Activated CD4-positive, CD25-positive, alpha-beta regulatory T cell treated with anti-CD3 and anti-CD28 coated beads, Interleukin-2, amount 50 U/mL, for 72 hours (primary cell): ENCODE data around the gene ATP2C1.
A peak's percentile ranks its signal among the peaks of the same experiment; 100 is the strongest.
"Not testable (repeated sequence)": the region's sequence is repeated elsewhere in the genome, so short reads cannot be mapped to it uniquely, and the experiment has no call there.

ENCODE experiments used
- DNase-seq: peaks from one replicate; pipeline ENCODE4 v3.0.0; 2021

Gene ATP2C1

DNA sequence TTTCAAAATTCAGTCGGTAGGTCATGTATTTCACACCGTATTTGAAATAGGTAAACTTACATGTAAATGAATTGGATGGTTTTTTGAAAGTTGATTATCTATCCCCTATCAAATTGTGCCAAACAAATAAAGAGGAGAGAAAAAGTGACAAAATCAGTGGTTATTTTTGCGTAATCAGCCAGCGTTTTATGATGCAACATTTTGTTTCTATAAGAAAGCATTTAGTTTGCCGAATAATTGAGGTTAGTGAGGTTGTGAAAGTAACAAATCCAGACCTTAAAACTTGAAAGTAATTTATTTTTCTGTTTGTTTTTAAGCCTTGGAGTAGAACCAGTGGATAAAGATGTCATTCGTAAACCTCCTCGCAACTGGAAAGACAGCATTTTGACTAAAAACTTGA is 103.4 kb downstream of the ATP2C1 start:
- no peak for DNase-seq

- DNase-seq, result no peak
Measured at GRCh38 chr3:131001071-131001470, 107.2 kb downstream of the ATP2C1 start.

- DNase-seq, result no peak
Measured at GRCh38 chr3:131004603-131005002, 110.7 kb downstream of the ATP2C1 start.

- no peak for DNase-seq
Measured at GRCh38 chr3:131007256-131007655, 113.4 kb downstream of the ATP2C1 start.

DNA sequence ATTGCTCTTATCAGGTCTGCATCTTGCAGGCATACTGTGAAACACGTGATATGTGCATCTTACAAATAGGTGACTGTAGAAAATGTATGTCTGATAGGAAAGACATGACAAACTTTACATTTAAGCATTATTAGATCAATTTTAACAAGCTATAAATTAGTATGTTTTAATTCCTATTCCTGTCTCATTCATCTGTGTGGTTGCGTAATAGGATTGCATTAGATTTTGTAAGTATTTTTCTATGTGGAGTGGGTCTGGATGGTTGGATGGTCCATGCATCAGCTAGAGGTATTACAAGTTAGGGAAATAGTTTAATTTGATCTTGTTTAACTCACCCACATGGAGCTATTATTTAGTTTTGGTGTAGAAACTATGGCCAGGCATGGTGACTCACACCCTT is 113.9 kb downstream of the ATP2C1 start:
- DNase-seq, result no peak

DNA sequence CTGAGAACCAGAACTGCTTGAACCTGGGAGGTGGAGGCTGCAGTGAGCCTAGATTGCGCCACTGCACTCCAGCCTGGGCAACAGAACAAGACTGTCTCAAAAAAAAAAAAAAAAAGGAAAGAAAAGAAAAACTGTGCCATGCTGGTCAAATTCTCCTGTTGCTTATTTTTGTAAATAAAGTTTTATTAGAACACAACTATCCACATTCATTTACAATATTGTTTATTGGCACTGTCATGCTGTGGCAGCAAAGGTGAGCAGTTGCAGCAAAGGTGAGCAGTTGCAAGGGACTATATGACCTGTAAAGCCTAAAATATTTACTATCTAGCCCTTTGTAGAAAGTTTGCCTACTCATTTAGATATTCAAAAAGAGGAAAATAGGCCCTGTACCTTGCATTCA is 114.4 kb downstream of the ATP2C1 start:
- no peak for DNase-seq

GRCh38 chr3:131009698-131010097 is 115.8 kb downstream of the ATP2C1 start:
- DNase-seq, result no peak

DNA sequence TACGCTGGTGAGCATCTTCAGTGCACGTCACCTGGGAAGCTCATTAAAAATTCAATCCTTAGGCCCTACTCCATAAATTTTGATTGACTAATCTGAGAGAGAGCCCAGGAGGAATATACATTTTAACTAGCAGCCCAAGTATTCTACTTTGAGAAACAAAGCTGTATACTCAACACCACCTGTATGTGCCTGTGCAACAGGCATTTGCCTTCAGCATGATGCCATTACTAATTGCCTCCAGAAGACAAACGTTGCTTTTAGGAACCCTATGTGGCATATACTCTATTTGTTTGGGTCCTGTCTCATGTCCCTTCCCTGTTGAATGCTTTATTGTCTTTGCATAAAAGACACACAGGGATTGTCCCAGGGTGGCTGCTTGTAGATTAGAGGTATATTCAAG is 125.1 kb downstream of the ATP2C1 start:
- no peak for DNase-seq

- DNase-seq, result no peak
Measured at GRCh38 chr3:131020122-131020693, 126.3 kb downstream of the ATP2C1 start.

DNA sequence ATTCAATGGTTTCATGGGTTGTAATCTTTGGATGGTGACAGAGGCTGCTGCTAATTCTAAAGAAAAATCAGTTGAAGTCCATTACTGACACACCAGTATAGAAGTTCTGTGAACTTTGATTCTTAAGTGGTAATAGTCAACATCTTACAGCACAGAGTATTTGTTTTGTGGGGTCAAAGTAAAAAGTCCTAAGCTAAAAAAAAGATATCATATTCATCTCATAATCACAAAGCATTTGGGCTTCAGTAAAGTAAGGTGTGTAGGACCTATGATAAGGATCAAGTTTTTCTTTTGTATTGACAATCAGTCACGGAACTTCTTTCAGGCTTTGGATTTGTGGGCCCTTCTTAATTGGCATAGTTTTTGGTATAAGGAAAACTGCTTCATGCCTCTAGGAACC is 131.7 kb downstream of the ATP2C1 start:
- no peak for DNase-seq

- DNase-seq, result peak; percentile 89
Measured at GRCh38 chr3:131026321-131027151, 132.7 kb downstream of the ATP2C1 start, which contains the start of the genes ASTE1 and NEK11. Gene ASTE1, minus strand, starts transcription at chr3:131026825. Its CDS starts 1,519 bp downstream, at chr3:131025306. Gene NEK11, plus strand, starts transcription at chr3:131026877. Its CDS starts 2,832 bp downstream, at chr3:131029709.

GRCh38 chr3:131028844-131029243 is 135.0 kb downstream of the ATP2C1 start:
- DNase-seq, result no peak

DNA sequence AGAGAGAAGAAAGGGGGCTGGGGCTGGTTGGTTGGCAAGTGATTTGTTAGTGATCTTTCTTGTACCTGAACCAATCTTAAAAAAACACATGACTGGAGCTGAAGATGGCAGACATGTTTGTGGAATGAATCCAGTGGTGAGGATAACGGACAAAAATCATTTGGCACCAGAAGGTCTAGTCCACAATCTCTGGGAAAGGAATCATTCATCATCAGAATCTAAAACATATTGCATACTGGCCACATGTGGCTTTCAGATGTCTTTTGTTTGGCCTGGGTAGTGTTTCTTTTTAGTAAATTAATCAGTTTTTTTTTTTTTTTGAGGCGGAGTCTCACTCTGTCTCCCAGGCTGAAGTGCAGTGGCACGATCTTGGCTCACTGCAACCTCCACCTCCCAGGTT is 137.8 kb downstream of the ATP2C1 start:
- no peak for DNase-seq

DNA sequence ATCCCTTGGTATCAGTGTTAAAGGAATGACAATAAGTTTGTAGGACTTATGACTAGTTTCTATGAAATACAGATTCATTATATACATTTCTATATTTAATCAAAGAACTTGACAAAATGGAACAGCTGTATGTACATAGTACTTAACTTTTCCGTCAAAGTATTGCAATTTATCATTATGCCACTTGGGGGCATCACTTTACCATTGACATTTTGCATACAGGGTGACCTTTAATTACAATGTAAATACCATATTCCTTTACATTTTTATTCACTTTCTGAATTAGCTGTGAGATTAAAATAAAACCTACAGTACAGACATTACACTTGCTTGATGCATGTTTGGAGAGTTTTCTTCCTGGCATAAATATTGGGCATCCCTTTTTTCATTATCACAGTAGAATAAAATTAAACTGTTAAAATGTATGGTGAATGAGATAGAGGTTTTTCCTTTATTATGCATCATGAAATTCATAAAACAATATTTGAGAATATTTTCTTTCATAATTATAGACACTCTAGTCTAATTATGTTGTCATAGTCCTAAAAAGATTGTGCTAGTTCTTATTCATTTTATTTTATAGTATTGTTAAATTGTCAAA is 139.7 kb downstream of the ATP2C1 start:
- DNase-seq, result no peak

DNA sequence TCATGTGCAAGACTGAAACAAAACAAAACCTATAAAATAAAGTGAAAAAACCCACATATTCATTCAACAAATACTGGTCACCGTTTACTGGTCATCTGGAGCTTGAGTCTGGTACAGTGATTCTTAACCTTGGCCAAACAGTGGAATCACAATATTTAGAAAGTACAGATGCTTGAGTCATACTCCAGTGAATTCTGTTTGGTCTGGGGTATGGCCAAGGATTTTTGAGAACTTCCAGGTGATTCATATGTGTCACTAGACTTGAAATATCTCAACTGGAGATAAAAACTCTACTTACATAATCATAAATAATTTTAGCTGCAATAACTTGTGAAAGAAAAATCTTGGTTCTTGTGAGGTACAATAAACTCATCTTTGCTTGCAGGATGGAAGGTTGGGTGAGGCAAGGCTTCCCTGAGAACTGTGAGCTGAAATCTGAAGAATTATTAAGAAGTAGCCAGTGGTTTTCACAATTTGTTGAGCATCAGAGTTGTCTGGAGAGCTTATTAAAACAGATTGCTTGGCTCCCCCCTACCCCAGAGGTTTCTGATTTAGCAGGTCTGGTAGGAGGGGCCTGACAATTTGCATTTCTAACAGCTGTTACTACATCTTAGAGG is 142.4 kb downstream of the ATP2C1 start:
- DNase-seq, result no peak

- DNase-seq, result no peak
Measured at GRCh38 chr3:131036986-131037385, 143.1 kb downstream of the ATP2C1 start.

DNA sequence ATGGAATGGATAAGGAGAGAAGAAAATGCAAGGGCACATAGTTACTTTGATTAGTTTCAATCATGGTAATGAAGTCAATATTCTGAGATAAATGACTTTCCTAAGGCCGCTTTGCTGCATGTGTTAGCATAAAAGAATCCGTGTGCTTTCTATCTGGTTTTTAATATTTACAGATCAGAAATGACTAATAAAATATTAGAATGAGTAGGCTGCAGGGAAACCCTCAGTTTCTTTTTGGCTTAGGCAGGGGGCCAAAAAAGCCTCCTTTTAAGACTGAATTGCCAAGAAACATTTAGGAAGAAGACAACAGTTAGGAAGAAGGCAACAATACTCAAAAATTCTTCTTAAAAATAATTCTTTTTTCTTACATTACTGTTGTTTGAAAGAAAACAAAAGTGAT is 144.4 kb downstream of the ATP2C1 start:
- no peak for DNase-seq

GRCh38 chr3:131042271-131042985 is 148.5 kb downstream of the ATP2C1 start:
- not testable (repeated sequence) for DNase-seq

DNA sequence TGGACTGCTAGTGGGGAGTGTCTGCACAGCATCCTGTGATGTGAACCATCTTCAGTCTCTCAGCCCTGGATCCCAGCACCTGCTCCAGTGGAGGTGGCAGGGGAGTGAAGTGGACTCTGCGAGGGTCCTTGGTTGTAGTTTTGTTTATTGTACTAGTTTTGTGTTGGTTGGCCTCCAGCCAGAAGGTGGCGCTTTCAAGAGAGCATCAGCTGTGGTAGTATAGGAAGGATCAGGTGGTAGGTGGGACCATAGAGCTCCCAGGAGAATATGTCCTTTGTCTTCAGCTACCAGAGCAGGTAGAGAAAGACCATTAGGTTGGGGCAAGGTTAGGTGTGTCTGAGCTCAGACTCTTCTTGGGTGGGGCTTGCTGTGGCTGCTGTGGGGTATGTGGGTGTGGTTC is 153.7 kb downstream of the ATP2C1 start:
- no peak for DNase-seq

DNA sequence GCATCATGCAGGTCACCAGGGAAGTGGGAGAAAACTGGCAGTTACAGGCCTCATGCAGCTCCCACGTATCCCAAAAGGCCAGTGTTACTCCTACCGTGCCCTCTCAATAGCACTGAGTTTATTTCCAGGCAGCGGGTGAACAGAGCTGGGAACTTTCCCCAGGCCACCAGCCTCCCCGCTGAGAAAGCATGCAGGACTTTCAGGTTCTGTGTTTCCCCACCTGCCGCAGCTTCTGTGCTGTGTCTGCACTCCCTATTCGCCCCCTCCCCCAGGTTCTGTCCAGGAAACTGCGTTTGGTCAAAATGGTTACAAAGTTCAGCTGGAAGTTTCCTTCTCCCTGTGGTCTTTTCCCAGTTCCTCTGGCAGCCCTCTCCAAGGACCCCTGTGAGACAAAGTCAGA is 154.1 kb downstream of the ATP2C1 start:
- DNase-seq, result no peak

- no peak for DNase-seq
Measured at GRCh38 chr3:131050001-131050400, 156.1 kb downstream of the ATP2C1 start.

GRCh38 chr3:131053043-131053859 is 159.4 kb downstream of the ATP2C1 start:
- no peak for DNase-seq
